HepG2 (cell line): Measurements from ENCODE around the gene RNF6. TPM values are rescaled to one million over a fixed set of nuclear protein-coding genes. Genes with fewer than 3 reads are reported as not detected.

ENCODE experiments used
- ARID5B ChIP-seq: IDR thresholded peaks from 2 replicates; pipeline ENCODE4 v1.4.0; 2020; ENCODE audit warnings: mild to moderate bottlenecking, missing genetic modification reagents
- ATF4 ChIP-seq, 2 experiments: fragments of 450-650 bp in 1 of 2; sonication (generic) in 1 of 2; formaldehyde crosslinking; IDR thresholded peaks; 2 replicates each; pipeline versions ENCODE4 v1.5.0 to v1.8.0; 2020 to 2022; ENCODE audit warnings: mild to moderate bottlenecking in 1 of 2, missing genetic modification reagents in 1 of 2
- ATF7-NPFF ChIP-seq: sonication (generic); formaldehyde crosslinking; IDR thresholded peaks from 2 replicates; pipeline ENCODE4 v1.8.1; 2023; ENCODE audit warnings: mild to moderate bottlenecking, low read depth, missing genetic modification reagents, moderate library complexity
- GATA4 ChIP-seq: sonication (generic); IDR thresholded peaks from 2 replicates; pipeline ENCODE4 v1.6.1; 2016; ENCODE audit warnings: antibody characterized with exemption, low read depth, borderline replicate concordance
- HDAC1 ChIP-seq: sonication (generic); formaldehyde crosslinking; IDR thresholded peaks from 2 replicates; pipeline ENCODE4 v1.5.1; 2020; ENCODE audit warnings: mild to moderate bottlenecking, missing genetic modification reagents
- NR1H2 ChIP-seq: sonication (generic); formaldehyde crosslinking; IDR thresholded peaks from 2 replicates; pipeline ENCODE4 v1.8.1; 2022; ENCODE audit warnings: low read depth, missing genetic modification reagents, borderline replicate concordance
- PATZ1 ChIP-seq: sonication (generic); formaldehyde crosslinking; IDR thresholded peaks from 2 replicates; pipeline ENCODE4 v1.4.0; 2020; ENCODE audit warnings: missing genetic modification reagents
- PCBP2 ChIP-seq: fragments of 200-400 bp; formaldehyde crosslinking; optimal IDR thresholded peaks from 2 replicates; pipeline ENCODE3; 2018; ENCODE audit warnings: low read length, low read depth; ENCODE audit not compliant: poor library complexity, severe bottlenecking
- POLR2AphosphoS2 ChIP-seq: IDR thresholded peaks from 2 replicates; pipeline ENCODE4 v1.6.1; 2011; ENCODE audit warnings: low read depth, low read length, improper control_type of control experiment
- PRPF4 ChIP-seq: fragments of 200-400 bp; formaldehyde crosslinking; IDR thresholded peaks from 2 replicates; pipeline ENCODE4 v1.6.1; 2016; ENCODE audit warnings: low read length, low read depth; ENCODE audit not compliant: poor library complexity, severe bottlenecking
- REL ChIP-seq: sonication (generic); formaldehyde crosslinking; conservative IDR thresholded peaks from 2 replicates; pipeline ENCODE4 v1.8.0; 2022; ENCODE audit warnings: mild to moderate bottlenecking, missing genetic modification reagents, moderate library complexity
- REPIN1 ChIP-seq: sonication (generic); formaldehyde crosslinking; IDR thresholded peaks from 2 replicates; pipeline ENCODE4 v1.8.0; 2022; ENCODE audit warnings: missing genetic modification reagents, low read depth, mild to moderate bottlenecking, borderline replicate concordance
- RFXAP ChIP-seq: sonication (generic); formaldehyde crosslinking; IDR thresholded peaks from 2 replicates; pipeline ENCODE4 v1.4.0; 2020; ENCODE audit warnings: missing genetic modification reagents, borderline replicate concordance
- SOX5 ChIP-seq: IDR thresholded peaks from 2 replicates; pipeline ENCODE4 v1.6.1; 2016; ENCODE audit warnings: borderline replicate concordance
- SOX6 ChIP-seq, 2 experiments: fragments of 450-650 bp in 1 of 2; sonication (generic) in 1 of 2; formaldehyde crosslinking in 1 of 2; IDR thresholded peaks; 2 replicates each; pipeline versions ENCODE4 v1.4.0 to v1.6.1; 2017 to 2020; ENCODE audit warnings: antibody characterized with exemption in 1 of 2, mild to moderate bottlenecking in 1 of 2, missing genetic modification reagents in 1 of 2
- STAT5B ChIP-seq: sonication (generic); formaldehyde crosslinking; IDR thresholded peaks from 2 replicates; pipeline ENCODE4 v1.4.0; 2020; ENCODE audit warnings: missing genetic modification reagents
- ZKSCAN1 ChIP-seq: fragments of 150-350 bp; IDR thresholded peaks from 2 replicates; pipeline ENCODE4 v1.6.1; 2014; ENCODE audit warnings: low read length
- ZNF253 ChIP-seq: sonication (generic); formaldehyde crosslinking; IDR thresholded peaks from 2 replicates; pipeline ENCODE4 v1.8.0; 2022; ENCODE audit warnings: mild to moderate bottlenecking, missing genetic modification reagents, borderline replicate concordance
- ZNF430 ChIP-seq: sonication (generic); formaldehyde crosslinking; IDR thresholded peaks from 2 replicates; pipeline ENCODE4 v1.9.0; 2021; ENCODE audit warnings: mild to moderate bottlenecking, missing genetic modification reagents
- ZNF44 ChIP-seq: sonication (generic); formaldehyde crosslinking; IDR thresholded peaks from 2 replicates; pipeline ENCODE4 v1.5.1; 2020; ENCODE audit warnings: mild to moderate bottlenecking, missing genetic modification reagents
- ZNF446 ChIP-seq: sonication (generic); formaldehyde crosslinking; IDR thresholded peaks from 2 replicates; pipeline ENCODE4 v1.5.0; 2020; ENCODE audit warnings: mild to moderate bottlenecking, missing genetic modification reagents
- polyA plus RNA-seq, 8 experiments: library from polyadenylated mRNA; depleted of rRNA in 3 of 8; stranded (reverse) in 7 of 8; unstranded in 1 of 8; fragments of >200 nt; fragmentation: Illumina TruSeq in 4 of 8; extraction: Trizol in 4 of 8; gene quantifications; 2 replicates each; pipeline versions ENCODE4 v1.2.1 to v1.2.3, GENCODE V29; 2011 to 2016; ENCODE audit warnings: low read depth in 4 of 8, missing spikeins in 1 of 8, mixed read lengths in 1 of 8; ENCODE audit not compliant: insufficient read depth in 1 of 8
- total RNA-seq, 5 experiments: library from RNA; depleted of rRNA; stranded (reverse); fragments of >200 nt; fragmentation: Illumina TruSeq; extraction: Trizol; gene quantifications; 2 replicates each; pipeline ENCODE4 v1.2.3, GENCODE V29; 2016; ENCODE audit warnings: low read depth in 1 of 5
- TF ChIP-seq, protein P1 (sequence below): IDR thresholded peaks from 2 replicates; pipeline ENCODE4 v1.6.1; 2016; ENCODE audit warnings: mild to moderate bottlenecking

Gene RNF6
- total and polyA plus RNA-seq, 2 of the 13 experiments (the other 11 are each of a cell fraction or from before 2014, with no cell fraction given) = 14.6 to 36.8 TPM

DNA sequence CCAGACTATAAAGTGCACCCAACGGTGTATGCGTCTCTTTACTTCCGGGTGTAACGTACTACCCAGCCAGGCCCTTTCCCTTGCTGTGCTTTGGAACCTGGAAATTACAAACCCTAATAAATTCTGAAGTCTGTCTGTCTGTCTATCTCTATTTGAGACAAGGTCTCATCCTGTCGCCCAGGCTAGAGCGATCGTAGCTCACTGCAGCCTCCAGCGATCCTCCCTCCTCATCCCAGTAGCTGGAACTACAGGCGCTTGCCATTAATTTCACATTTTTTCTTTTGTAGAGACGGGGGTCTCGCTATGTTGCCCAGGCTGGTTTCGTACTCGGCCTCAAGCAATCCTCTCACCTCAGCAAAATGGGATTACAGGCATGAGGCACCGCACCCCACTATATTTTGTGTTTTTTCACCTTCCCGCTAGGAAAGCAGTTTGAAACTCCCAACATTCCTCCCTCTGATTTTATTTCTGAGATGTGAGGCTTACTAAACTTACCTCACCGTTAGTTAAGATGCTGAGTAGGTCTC, 469 bp upstream of the RNF6 start (continued):
- TF ChIP-seq STAT5B (no peak), POLR2AphosphoS2 (no peak), ZNF446 (CRISPR knock-in tag) (no peak; the same call in 1 of the 2 replicates), PATZ1 (CRISPR knock-in tag) (no peak), PCBP2 (no peak), ZNF253 (CRISPR knock-in tag) (0 out of 2 replicates have a peak, but pooled peaks have one; percentile 2), ATF7-NPFF (CRISPR knock-in tag) (no peak), ZNF44 (CRISPR knock-in tag) (no peak), ATF4 (CRISPR knock-in tag; IDR thresholded peaks at IDR 0.05) (no peak; a peak in 1 of 4 replicates), SOX5 (CRISPR knock-in tag) (0 out of 2 replicates have a peak, but pooled peaks have one; percentile 1), PRPF4 (peak; percentile 10), RFXAP (CRISPR knock-in tag) (peak; percentile 13), ARID5B (CRISPR knock-in tag) (no peak), REL (CRISPR knock-in tag) (no peak), GATA4 (no peak), REPIN1 (CRISPR knock-in tag) (no peak; the same call in 1 of the 2 replicates), HDAC1 (CRISPR knock-in tag) (no peak), NR1H2 (CRISPR knock-in tag) (no peak), ZKSCAN1 (0 out of 2 replicates have a peak, but pooled peaks have one; percentile 29), ZNF430 (no peak), SOX6 (IDR thresholded peaks at IDR 0.05) (no peak), SOX6 (CRISPR knock-in tag; IDR thresholded peaks at IDR 0.05) (no peak)
- TF ChIP-seq, protein P1, sequence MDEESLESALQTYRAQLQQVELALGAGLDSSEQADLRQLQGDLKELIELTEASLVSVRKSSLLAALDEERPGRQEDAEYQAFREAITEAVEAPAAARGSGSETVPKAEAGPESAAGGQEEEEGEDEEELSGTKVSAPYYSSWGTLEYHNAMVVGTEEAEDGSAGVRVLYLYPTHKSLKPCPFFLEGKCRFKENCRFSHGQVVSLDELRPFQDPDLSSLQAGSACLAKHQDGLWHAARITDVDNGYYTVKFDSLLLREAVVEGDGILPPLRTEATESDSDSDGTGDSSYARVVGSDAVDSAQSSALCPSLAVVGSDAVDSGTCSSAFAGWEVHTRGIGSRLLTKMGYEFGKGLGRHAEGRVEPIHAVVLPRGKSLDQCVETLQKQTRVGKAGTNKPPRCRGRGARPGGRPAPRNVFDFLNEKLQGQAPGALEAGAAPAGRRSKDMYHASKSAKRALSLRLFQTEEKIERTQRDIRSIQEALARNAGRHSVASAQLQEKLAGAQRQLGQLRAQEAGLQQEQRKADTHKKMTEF (CRISPR knock-in tag) = peak; percentile 73; the same call in 1 of the 2 replicates
